Vagina (tissue), 2 donors: ENCODE data around the gene STIM1. TPM values are rescaled to one million over a fixed set of nuclear protein-coding genes. Genes with fewer than 3 reads are reported as not detected.
A peak's percentile ranks its signal among the peaks of the same experiment; 100 is the strongest.

Experiments
- DNase-seq, 2 donors: peaks; one replicate each; pipeline ENCODE4 v3.0.0-alpha.2; 2017; ENCODE audit errors: extremely low spot score in 2 of 2
- H3K27ac ChIP-seq: fragments of 200-600 bp; sonication (generic); one replicate; pipeline ENCODE4 v1.5.1; 2019
- H3K27me3 ChIP-seq: fragments of 200-600 bp; sonication (generic); one replicate; pipeline ENCODE4 v1.5.1; 2019
- H3K36me3 ChIP-seq, 2 donors: fragments of 200-600 bp; sonication (generic); one replicate each; pipeline ENCODE4 v1.5.1; 2017 to 2019
- H3K4me1 ChIP-seq: fragments of 200-600 bp; sonication (generic); one replicate; pipeline ENCODE4 v1.5.1; 2019
- H3K4me3 ChIP-seq, 2 donors: fragments of 200-600 bp; sonication (generic); 1 replicate in 1 of 2; 2 replicates in 1 of 2; pipeline ENCODE4 v1.5.1; 2016 to 2019
- H3K9me3 ChIP-seq: fragments of 200-600 bp; sonication (generic); one replicate; pipeline ENCODE4 v1.5.1; 2019
- CTCF ChIP-seq, 3 experiments: fragments of 450-650 bp in 2 of 3; fragments of 200-600 bp in 1 of 3; sonication (generic) in 1 of 3; IDR thresholded peaks; one replicate each; pipeline ENCODE4 v1.5.1; 2017 to 2019; ENCODE audit warnings: antibody characterized with exemption in 3 of 3, mild to moderate bottlenecking in 2 of 3, moderate library complexity in 2 of 3
- POLR2A ChIP-seq, 2 donors: fragments of 450-650 bp; IDR thresholded peaks; one replicate each; pipeline ENCODE4 v1.6.1; 2017; ENCODE audit warnings: antibody characterized with exemption in 2 of 2, mild to moderate bottlenecking in 2 of 2, moderate library complexity in 2 of 2
- POLR2AphosphoS5 ChIP-seq, 2 donors: sonication (generic); formaldehyde crosslinking; IDR thresholded peaks; one replicate each; pipeline ENCODE4 v1.9.0; 2017; ENCODE audit warnings: antibody characterized with exemption in 2 of 2, mild to moderate bottlenecking in 2 of 2, low read depth in 1 of 2; ENCODE audit not compliant: insufficient read depth in 1 of 2
- intact Hi-C: fragments of 100-400 bp; cut with DNase I; formaldehyde crosslinking; loops from one replicate; pipeline ENCODE4 v1.15.1; 2023
- total RNA-seq: library from RNA; depleted of rRNA; stranded (reverse); fragments of >200 nt; gene quantifications from one replicate; pipeline ENCODE4 v1.2.3, GENCODE V29; 2016

Gene STIM1
- total RNA-seq, 1 donor from 2014 or later: 68.8 TPM

- H3K27ac ChIP-seq: peak overlapping the region; percentile 55
Measured at GRCh38 chr11:3920148-3920852, 64.8 kb downstream of the STIM1 start.

DNA sequence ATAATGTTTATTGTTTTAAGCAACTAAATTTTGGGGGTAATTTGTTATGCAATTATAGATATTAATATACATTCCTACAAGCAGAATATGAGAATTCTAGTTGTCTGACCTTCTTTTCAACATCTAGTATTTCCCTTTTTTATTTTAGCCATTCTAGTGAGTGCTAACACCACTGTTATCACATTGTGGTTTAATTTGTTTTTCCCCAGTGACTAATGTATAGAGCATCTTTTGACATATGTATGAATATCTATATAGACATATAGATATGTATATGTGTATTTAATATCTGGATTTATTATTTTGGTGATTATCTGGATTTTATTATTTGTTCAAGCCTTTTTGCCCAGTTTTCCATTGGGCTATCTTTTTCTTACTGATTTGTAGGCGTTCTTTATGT is 66.6 kb downstream of the STIM1 start:
- DNase-seq: no peak
- Histone ChIP-seq H3K27me3 (no peaks in the 10 kb centered on the region), H3K4me1 (peaks cover 14% of the 10 kb centered on the region), H3K27ac (no peak overlapping the region), H3K9me3 (no peaks in the 10 kb centered on the region), H3K4me3 (no peak overlapping the region), H3K36me3 (no peaks in the 10 kb centered on the region)
- intact Hi-C loops: no loop called here
- TF ChIP-seq POLR2AphosphoS5 (IDR thresholded peaks at IDR 0.05; ENCODE audit: insufficient read depth in 1 of 2, low read depth in 1 of 2) (no peak), CTCF (IDR thresholded peaks at IDR 0.05) (no peak), POLR2A (IDR thresholded peaks at IDR 0.05) (no peak)

More at GRCh38 chr11:3920148-3920852, 64.8 kb downstream of the STIM1 start:
- intact Hi-C loops: no loop called here
- no peak overlapping the region for H3K4me3 ChIP-seq
- H3K9me3 ChIP-seq: no peaks in the 10 kb centered on the region
- no peaks in the 10 kb centered on the region for H3K27me3 ChIP-seq
- peaks cover 29% of the 10 kb centered on the region for H3K4me1 ChIP-seq
- DNase-seq: no peak
- H3K36me3 ChIP-seq: no peaks in the 10 kb centered on the region
- no peak for TF ChIP-seq POLR2A (IDR thresholded peaks at IDR 0.05)
- TF ChIP-seq POLR2AphosphoS5 (IDR thresholded peaks at IDR 0.05; ENCODE audit: insufficient read depth in 1 of 2, low read depth in 1 of 2): peak in 1 of 2 donors; percentile 25
- TF ChIP-seq CTCF (IDR thresholded peaks at IDR 0.05): no peak

DNA sequence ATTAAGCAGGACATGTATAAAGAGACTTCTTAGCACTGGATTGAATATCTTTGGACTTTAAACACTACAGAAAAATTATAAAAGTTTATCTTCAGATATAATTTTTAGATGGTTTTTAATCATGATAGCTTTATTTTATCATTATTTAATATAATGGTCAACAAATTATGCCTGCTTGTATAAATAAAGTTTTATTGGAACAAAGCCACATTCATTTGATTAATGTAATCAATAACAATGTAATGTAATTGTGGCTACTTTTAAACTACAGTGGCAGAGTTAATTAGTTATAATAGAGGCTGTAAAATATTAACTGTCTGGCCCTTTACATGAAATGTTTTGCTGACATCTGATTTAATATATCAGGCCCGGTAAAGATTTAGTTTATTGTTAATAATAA is 70.0 kb downstream of the STIM1 start:
- DNase-seq: no peak
- no peak overlapping the region for H3K27ac ChIP-seq
- H3K4me3 ChIP-seq: no peak overlapping the region
- TF ChIP-seq POLR2AphosphoS5 (IDR thresholded peaks at IDR 0.05; ENCODE audit: insufficient read depth in 1 of 2, low read depth in 1 of 2): no peak
- TF ChIP-seq CTCF (IDR thresholded peaks at IDR 0.05): no peak
- no peak for TF ChIP-seq POLR2A (IDR thresholded peaks at IDR 0.05)
- no peaks in the 10 kb centered on the region for H3K9me3 ChIP-seq
- H3K27me3 ChIP-seq: no peaks in the 10 kb centered on the region
- H3K36me3 ChIP-seq: no peaks in the 10 kb centered on the region
- peaks cover 11% of the 10 kb centered on the region for H3K4me1 ChIP-seq
- intact Hi-C loops: no loop called here

DNA sequence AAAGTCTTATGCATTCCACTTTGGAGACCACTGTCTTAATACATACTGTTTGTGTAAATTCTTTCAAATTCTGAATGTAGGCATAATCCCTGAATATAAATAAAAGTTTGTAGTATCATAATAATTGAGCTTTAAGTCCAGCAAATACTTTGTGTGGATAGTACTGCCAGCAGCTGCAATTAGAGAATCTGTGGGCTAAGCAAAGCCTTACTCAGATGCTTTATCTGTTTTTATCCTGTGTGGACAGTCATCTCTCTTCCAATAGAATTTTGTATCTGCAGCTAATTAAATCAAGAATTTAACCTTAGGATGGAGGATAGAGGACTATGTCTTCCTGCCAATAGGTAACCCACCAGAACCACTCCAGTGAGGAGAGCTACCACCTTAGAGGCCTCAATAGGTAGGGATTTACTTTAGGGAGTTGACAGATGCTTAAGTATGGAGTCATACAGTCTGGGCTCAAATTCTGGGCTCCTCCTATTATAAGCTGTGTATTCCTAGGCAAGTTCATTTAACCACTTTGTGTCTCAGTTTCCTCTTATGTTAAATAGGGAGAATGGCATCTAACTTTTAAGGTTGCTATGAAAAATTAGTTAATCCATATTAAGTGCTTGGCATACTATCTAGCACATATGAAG is 71.1 kb downstream of the STIM1 start:
- H3K4me3 ChIP-seq: no peak overlapping the region
- no peaks in the 10 kb centered on the region for H3K27me3 ChIP-seq
- H3K27ac ChIP-seq: no peak overlapping the region
- no peak for DNase-seq
- intact Hi-C loops: no loop called here
- H3K4me1 ChIP-seq: peaks cover 11% of the 10 kb centered on the region
- no peak for TF ChIP-seq POLR2AphosphoS5 (IDR thresholded peaks at IDR 0.05; ENCODE audit: insufficient read depth in 1 of 2, low read depth in 1 of 2)
- TF ChIP-seq CTCF (IDR thresholded peaks at IDR 0.05): no peak
- TF ChIP-seq POLR2A (IDR thresholded peaks at IDR 0.05): no peak
- no peaks in the 10 kb centered on the region for H3K9me3 ChIP-seq
- H3K36me3 ChIP-seq: no peaks in the 10 kb centered on the region
